ENCODE data around the gene TFEC.

DNA sequence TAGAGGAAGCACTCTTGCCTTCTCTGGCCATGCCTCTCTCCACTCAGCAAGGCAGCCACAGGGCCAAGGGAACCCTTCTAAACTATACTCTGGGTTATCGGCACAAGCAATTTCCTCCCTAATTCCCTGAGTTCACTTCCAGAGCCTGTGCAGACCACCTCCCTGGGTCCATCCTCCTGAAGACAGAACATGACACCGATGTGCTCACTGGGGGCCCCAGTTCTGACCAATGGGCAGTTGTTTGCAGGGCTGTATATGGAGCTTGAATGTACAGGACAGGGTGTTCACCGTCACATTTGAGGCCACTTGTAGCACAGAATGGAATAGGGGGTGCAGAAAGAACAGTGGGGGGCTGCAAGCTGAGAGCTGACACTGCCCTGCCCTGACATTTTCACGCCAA is 77.7 kb downstream of the TFEC start:
- TF ChIP-seq, protein P1, sequence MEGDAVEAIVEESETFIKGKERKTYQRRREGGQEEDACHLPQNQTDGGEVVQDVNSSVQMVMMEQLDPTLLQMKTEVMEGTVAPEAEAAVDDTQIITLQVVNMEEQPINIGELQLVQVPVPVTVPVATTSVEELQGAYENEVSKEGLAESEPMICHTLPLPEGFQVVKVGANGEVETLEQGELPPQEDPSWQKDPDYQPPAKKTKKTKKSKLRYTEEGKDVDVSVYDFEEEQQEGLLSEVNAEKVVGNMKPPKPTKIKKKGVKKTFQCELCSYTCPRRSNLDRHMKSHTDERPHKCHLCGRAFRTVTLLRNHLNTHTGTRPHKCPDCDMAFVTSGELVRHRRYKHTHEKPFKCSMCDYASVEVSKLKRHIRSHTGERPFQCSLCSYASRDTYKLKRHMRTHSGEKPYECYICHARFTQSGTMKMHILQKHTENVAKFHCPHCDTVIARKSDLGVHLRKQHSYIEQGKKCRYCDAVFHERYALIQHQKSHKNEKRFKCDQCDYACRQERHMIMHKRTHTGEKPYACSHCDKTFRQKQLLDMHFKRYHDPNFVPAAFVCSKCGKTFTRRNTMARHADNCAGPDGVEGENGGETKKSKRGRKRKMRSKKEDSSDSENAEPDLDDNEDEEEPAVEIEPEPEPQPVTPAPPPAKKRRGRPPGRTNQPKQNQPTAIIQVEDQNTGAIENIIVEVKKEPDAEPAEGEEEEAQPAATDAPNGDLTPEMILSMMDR (IDR thresholded peaks at IDR 0.05; ENCODE audit: extremely low read depth in 1 of 2, insufficient read depth in 1 of 2, low read depth in 1 of 2, low read length in 2 of 2) = no peak
- no peak for TF ChIP-seq POLR2A (IDR thresholded peaks at IDR 0.05; ENCODE audit: low read depth, low read length)
- TF ChIP-seq POLR2AphosphoS5 (IDR thresholded peaks at IDR 0.05; ENCODE audit: insufficient read depth, low read depth, low read length) = no peak
- TF ChIP-seq EZH2 (IDR thresholded peaks at IDR 0.05; ENCODE audit: borderline replicate concordance, low read depth, low read length, severe bottlenecking) = no peak
- no peak for TF ChIP-seq JUN (IDR thresholded peaks at IDR 0.05; ENCODE audit: borderline replicate concordance, insufficient read depth, insufficient read length, low read depth)
